Measurements from ENCODE around the gene NUCKS1. TPM values are rescaled to one million over a fixed set of nuclear protein-coding genes. Genes with fewer than 3 reads are reported as not detected.
A peak's percentile ranks its signal among the peaks of the same experiment; 100 is the strongest.

Gene NUCKS1
- total RNA-seq, 1 donor from 2014 or later: 104 TPM

- no peak for TF ChIP-seq CTCF (conservative IDR thresholded peaks at IDR 0.05; ENCODE audit: low read depth, low read length)
Observed at GRCh38 chr1:205782627-205783432, 32.8 kb upstream of the NUCKS1 start.

GRCh38 chr1:205780335-205780734, 30.4 kb upstream of the NUCKS1 start:
- H3K4me3 ChIP-seq (ENCODE audit: low read depth, low read length): no peak overlapping the region
- no peak for TF ChIP-seq CTCF (conservative IDR thresholded peaks at IDR 0.05; ENCODE audit: low read depth, low read length)
- DNase-seq (ENCODE audit: low read depth): no peak

More at GRCh38 chr1:205782627-205783432, 32.8 kb upstream of the NUCKS1 start:
- H3K4me3 ChIP-seq (ENCODE audit: low read depth, low read length): no peak overlapping the region
- DNase-seq (ENCODE audit: low read depth): no peak

DNA sequence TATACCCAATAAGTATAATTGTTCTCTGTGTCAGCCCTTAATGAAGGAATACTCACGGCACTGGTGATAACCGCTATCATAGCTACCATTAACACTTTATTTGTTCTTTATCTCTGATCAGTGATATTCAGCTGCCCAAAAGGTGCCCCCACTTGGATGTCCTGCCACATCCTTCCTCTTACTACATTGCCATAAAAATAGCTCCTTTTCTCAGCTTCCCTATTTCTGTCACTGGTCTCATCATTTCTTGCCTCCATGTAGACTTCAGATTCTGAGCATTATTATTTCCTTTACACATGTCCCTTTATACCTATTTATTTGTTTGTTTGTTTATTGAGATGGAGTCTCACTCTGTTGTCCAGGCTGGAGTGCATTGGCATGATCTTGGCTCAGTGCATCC, 28.0 kb upstream of the NUCKS1 start:
- no peak overlapping the region for H3K4me3 ChIP-seq (ENCODE audit: low read depth, low read length)
- TF ChIP-seq CTCF (conservative IDR thresholded peaks at IDR 0.05; ENCODE audit: low read depth, low read length): no peak
- DNase-seq (ENCODE audit: low read depth): no peak

DNA sequence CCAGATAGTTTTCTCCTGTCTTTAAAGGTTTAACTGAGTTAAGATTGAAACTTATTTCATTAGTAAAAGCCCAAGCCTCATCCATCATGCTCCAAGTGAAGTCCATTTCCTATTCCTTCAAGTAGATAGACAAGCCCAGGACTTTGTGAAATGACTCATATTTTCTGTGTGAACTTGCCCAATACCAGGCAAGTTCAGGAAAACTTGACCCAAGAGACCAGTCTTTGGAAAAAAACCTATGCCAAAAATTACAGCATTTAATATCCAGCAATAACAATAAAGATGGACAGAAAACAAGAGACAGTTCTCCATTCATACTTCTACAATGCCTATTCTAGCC, 25.7 kb upstream of the NUCKS1 start:
- DNase-seq (ENCODE audit: low read depth): no peak
- TF ChIP-seq CTCF (conservative IDR thresholded peaks at IDR 0.05; ENCODE audit: low read depth, low read length): no peak
- H3K4me3 ChIP-seq (ENCODE audit: low read depth, low read length): peak overlapping the region; percentile 90

DNA sequence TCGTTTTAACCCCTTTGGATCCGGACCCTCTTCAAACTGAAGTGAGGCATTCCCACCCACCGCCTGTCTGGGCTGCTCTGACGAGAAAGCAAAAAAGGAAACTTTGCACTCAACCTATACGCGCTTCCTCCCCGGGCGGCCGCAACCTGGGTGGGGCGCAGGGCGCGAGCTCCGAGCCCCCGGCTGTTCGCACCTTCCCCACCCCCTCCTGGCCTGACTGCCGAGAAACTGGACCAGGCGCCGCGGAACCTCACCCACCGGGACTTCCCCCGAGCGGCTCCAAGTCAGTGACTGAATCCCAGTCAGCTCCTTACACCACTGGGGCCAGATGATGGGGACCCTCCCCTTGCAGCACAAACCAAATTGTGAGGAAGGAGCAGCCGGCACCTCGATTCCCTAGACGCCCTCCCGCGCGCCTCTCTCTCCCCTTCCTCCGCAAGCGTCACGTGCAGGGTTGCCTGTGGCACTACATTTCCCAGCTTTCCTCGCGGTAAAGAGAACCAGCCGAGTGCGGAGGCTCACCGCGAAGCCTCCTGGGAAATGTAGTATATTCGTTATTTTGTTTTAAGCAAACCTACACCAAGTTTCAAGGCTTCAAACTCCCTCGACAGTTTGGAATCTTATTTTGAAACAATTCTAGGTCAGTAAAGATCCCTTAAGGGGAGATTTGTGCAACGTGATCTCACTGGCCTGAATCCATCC, 25.2 kb upstream of the NUCKS1 start, which contains the start of gene RAB29:
Gene RAB29, minus strand, starts transcription at position 468 of the 702 bp plus-strand sequence. CDS start 526 bp downstream, outside the sequence.
- H3K4me3 ChIP-seq (ENCODE audit: low read depth, low read length): peak within 1 kb of the TSS; percentile 90
- no peak for DNase-seq (ENCODE audit: low read depth)
- TF ChIP-seq CTCF (conservative IDR thresholded peaks at IDR 0.05; ENCODE audit: low read depth, low read length): no peak

DNA sequence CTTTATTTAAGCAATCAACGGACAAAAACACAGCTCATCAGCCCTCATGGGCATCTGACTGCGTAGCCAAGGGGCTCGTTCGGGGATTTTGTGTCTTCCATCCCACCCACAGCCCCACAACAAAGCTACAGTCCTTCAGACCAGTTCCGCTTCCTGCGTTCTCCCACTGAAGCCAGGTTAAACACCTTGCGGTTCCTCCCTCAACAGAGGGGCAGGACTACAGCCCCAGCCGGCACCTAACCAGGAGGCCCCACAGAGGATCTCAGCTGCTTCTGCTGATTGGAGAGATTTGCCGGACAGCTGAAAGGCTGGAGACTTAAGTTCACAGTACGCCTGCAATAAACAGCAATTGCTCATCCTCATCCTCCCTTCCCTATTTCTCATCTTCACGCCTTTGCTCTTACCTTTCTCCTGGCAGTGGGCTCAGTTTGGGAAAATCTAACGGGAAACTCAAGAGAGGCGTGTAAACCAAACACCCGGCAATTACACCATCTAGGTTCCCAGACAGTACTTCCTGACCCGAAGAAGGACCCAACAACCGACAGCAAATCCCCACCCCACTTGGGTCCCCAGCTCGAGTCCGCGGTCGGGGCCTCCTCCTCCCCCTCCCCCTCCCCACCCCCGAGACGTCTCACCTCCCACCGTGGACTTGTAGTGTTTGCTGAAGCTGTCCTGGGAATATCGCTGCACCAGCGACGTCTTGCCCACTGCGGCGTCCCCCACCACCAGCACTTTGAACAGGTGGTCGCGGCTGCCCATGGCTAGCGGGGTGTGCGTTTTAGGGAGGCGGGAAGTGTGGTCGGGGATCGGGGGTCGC, 24.4 kb upstream of the NUCKS1 start:
- DNase-seq (ENCODE audit: low read depth): no peak
- TF ChIP-seq CTCF (conservative IDR thresholded peaks at IDR 0.05; ENCODE audit: low read depth, low read length): no peak
- H3K4me3 ChIP-seq (ENCODE audit: low read depth, low read length): peak overlapping the region; percentile 90
